Osteoblast (primary cell): ENCODE data around the gene OAF. TPM values are rescaled to one million over a fixed set of nuclear protein-coding genes. Genes with fewer than 3 reads are reported as not detected.
"Not testable (repeated sequence)": the region's sequence is repeated elsewhere in the genome, so short reads cannot be mapped to it uniquely, and the experiment has no call there.

Experiments
- DNase-seq: peaks from one replicate; pipeline ENCODE4 v3.0.0; 2011; ENCODE audit warnings: low spot score, mixed read lengths; ENCODE audit not compliant: insufficient read length; ENCODE audit errors: missing footprints
- H2AFZ ChIP-seq: 2 replicates; pipeline ENCODE4 v1.6.0; 2011; ENCODE audit warnings: mild to moderate bottlenecking, low read length
- H3K27ac ChIP-seq: 2 replicates; pipeline ENCODE4 v1.5.1; 2011; ENCODE audit warnings: mild to moderate bottlenecking, low read depth, low read length, moderate library complexity
- H3K27me3 ChIP-seq: 2 replicates; pipeline ENCODE4 v1.6.0; 2012; ENCODE audit warnings: mild to moderate bottlenecking, control low read depth, inconsistent platforms, low read length, moderate library complexity; ENCODE audit not compliant: insufficient read depth
- H3K36me3 ChIP-seq: 2 replicates; pipeline ENCODE4 v1.5.1; 2011; ENCODE audit warnings: mild to moderate bottlenecking, low read length, control low read depth, moderate library complexity; ENCODE audit not compliant: insufficient read depth
- H3K4me1 ChIP-seq: 2 replicates; pipeline ENCODE4 v1.5.1; 2011; ENCODE audit warnings: mild to moderate bottlenecking, low read length, control low read depth, moderate library complexity; ENCODE audit not compliant: insufficient read depth
- H3K4me2 ChIP-seq: 2 replicates; pipeline ENCODE4 v1.6.0; 2011; ENCODE audit warnings: mild to moderate bottlenecking, low read length; ENCODE audit not compliant: insufficient read depth
- H3K4me3 ChIP-seq: fragments of 200-600 bp; sonication (generic); 3 replicates; pipeline ENCODE4 v1.5.1; 2012; ENCODE audit warnings: mild to moderate bottlenecking, low read length, inconsistent platforms; ENCODE audit not compliant: insufficient read depth
- H3K79me2 ChIP-seq: 2 replicates; pipeline ENCODE4 v1.6.0; 2012; ENCODE audit warnings: mild to moderate bottlenecking, low read length, control low read depth, inconsistent platforms; ENCODE audit not compliant: insufficient read depth
- H3K9me3 ChIP-seq: 2 replicates; pipeline ENCODE4 v1.5.1; 2011; ENCODE audit warnings: low read depth, low read length, control low read depth
- H4K20me1 ChIP-seq: 2 replicates; pipeline ENCODE4 v1.6.0; 2012; ENCODE audit warnings: mild to moderate bottlenecking, low read length, control low read depth; ENCODE audit not compliant: insufficient read depth
- CTCF ChIP-seq: IDR thresholded peaks from 2 replicates; pipeline ENCODE4 v1.5.1; 2011; ENCODE audit warnings: mild to moderate bottlenecking, low read depth, low read length, moderate library complexity; ENCODE audit errors: extremely low read depth
- total RNA-seq: library from RNA; depleted of rRNA; stranded (reverse); fragments of >200 nt; gene quantifications from 2 replicates; pipeline ENCODE4 v1.2.3, GENCODE V29; 2012

Gene OAF
- total RNA-seq, 1 donor = 7.2 TPM

GRCh38 chr11:120178561-120179056, 32.2 kb upstream of the OAF start:
- no peaks in the 10 kb centered on the region for H3K9me3 ChIP-seq
- H3K27ac ChIP-seq = no peak overlapping the region
- no peaks in the 10 kb centered on the region for H4K20me1 ChIP-seq
- H3K36me3 ChIP-seq = no peaks in the 10 kb centered on the region
- TF ChIP-seq CTCF = no peak
- no peak overlapping the region for H2AFZ ChIP-seq
- H3K79me2 ChIP-seq = no peaks in the 10 kb centered on the region
- no peak overlapping the region for H3K4me3 ChIP-seq
- peaks cover 8% of the 10 kb centered on the region for H3K4me1 ChIP-seq
- DNase-seq = no peak
- no peak overlapping the region for H3K4me2 ChIP-seq
- H3K27me3 ChIP-seq = peaks cover 19% of the 10 kb centered on the region

- H3K36me3 ChIP-seq = no peaks in the 10 kb centered on the region
- H3K9me3 ChIP-seq = no peaks in the 10 kb centered on the region
- H4K20me1 ChIP-seq = no peaks in the 10 kb centered on the region
- H3K4me2 ChIP-seq = no peak overlapping the region
- no peak overlapping the region for H3K4me3 ChIP-seq
- TF ChIP-seq CTCF = no peak
- no peak for DNase-seq
- H3K27ac ChIP-seq = no peak overlapping the region
- H3K79me2 ChIP-seq = no peaks in the 10 kb centered on the region
- peaks cover 8% of the 10 kb centered on the region for H3K4me1 ChIP-seq
- H2AFZ ChIP-seq = no peak overlapping the region
- H3K27me3 ChIP-seq = peaks cover 15% of the 10 kb centered on the region
Observed at GRCh38 chr11:120179057-120179672, 31.7 kb upstream of the OAF start.

DNA sequence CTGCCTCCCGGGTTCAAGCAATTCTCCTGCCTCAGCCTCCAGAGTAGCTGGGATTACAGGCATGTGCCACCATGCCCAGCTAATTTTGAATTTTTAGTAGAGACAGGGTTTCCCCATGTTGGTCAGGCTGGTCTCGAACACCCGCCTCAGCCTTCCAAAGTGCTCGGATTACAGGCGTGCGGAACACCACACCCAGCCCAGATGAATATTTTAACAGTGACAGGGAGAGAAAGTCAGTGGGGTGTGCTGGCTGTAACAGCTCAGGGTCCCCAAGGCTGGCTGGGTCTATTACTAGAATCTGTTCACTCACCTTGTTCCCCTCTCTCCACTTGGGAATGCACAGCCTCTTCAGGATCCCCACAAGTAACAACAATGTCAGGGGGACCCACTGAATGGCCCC, 30.8 kb upstream of the OAF start:
- H3K4me3 ChIP-seq, H3K79me2 ChIP-seq, H3K36me3 ChIP-seq, H3K9me3 ChIP-seq, H3K27ac ChIP-seq, H3K4me2 ChIP-seq, H3K4me1 ChIP-seq, H3K27me3 ChIP-seq, H2AFZ ChIP-seq, H4K20me1 ChIP-seq, DNase-seq: not testable (repeated sequence)

- Histone ChIP-seq H3K27me3 (peaks cover under 1% of the 10 kb centered on the region), H3K9me3 (no peaks in the 10 kb centered on the region), H3K4me2 (no peak overlapping the region), H3K4me1 (peaks cover 5% of the 10 kb centered on the region), H4K20me1 (no peaks in the 10 kb centered on the region), H3K36me3 (no peaks in the 10 kb centered on the region), H2AFZ (no peak overlapping the region), H3K27ac (peak overlapping the region; percentile 48), H3K4me3 (no peak overlapping the region), H3K79me2 (no peaks in the 10 kb centered on the region)
- DNase-seq = no peak
- peak; percentile 38 for TF ChIP-seq CTCF
Observed at GRCh38 chr11:120180551-120181232, 30.1 kb upstream of the OAF start.
